ENCODE data around the gene PDHA2.

PDHA2 gene

DNA sequence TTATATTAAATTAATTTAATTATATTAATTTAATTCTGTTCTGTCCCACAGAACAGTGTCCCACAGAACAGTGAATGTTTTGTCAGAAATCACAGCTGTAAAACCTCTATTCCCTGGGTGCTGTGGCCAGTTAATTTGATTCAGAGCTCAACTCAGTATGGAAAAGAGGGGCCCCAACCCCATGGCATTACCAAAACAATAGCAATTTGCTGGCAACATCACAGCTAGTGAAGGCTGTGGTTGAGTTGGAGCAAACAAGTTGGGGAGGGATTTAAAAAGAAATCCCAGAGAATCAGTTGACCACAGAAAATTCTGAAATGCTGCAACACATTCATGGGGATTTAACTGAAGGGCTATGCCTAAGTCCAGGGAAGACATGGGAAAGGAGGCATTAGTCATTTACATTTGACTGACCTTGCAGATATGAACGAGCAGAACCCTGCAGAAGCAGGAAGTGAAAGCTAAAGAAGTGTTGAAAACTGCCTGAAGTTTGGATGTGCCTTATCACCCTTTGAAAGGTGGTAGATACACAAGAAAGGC, 30.1 kb downstream of the PDHA2 start:
- H3K4me3 ChIP-seq (replicated peaks; ENCODE audit: low read depth, low read length), result no peak overlapping the region
- TF ChIP-seq, protein P1, sequence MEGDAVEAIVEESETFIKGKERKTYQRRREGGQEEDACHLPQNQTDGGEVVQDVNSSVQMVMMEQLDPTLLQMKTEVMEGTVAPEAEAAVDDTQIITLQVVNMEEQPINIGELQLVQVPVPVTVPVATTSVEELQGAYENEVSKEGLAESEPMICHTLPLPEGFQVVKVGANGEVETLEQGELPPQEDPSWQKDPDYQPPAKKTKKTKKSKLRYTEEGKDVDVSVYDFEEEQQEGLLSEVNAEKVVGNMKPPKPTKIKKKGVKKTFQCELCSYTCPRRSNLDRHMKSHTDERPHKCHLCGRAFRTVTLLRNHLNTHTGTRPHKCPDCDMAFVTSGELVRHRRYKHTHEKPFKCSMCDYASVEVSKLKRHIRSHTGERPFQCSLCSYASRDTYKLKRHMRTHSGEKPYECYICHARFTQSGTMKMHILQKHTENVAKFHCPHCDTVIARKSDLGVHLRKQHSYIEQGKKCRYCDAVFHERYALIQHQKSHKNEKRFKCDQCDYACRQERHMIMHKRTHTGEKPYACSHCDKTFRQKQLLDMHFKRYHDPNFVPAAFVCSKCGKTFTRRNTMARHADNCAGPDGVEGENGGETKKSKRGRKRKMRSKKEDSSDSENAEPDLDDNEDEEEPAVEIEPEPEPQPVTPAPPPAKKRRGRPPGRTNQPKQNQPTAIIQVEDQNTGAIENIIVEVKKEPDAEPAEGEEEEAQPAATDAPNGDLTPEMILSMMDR (IDR thresholded peaks at IDR 0.05; ENCODE audit: low read length, missing control alignments), result no peak
- DNase-seq (ENCODE audit: low read depth), result peak; percentile 31

DNA sequence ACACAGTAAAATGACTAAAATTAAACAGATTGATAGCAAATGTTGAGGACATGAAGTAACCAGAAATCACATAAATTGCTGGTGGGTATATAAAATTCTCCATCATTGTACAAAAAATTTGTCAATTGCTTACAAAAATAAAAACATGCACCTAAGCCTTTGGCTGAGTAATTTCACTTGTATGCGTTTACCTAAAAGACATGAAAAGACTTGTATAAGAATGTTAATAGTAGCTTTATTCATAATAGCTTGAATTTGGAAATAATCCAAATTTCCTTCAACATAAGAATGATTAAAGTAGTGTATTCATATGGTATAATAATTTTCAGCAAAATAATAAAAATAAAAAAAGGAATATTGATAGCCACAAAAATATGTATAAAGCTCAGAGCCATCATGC, 37.7 kb downstream of the PDHA2 start:
- DNase-seq (ENCODE audit: low read depth), result no peak
- no peak overlapping the region for H3K4me3 ChIP-seq (replicated peaks; ENCODE audit: low read depth, low read length)
- TF ChIP-seq, protein P1 (IDR thresholded peaks at IDR 0.05; ENCODE audit: low read length, missing control alignments), result no peak

DNA sequence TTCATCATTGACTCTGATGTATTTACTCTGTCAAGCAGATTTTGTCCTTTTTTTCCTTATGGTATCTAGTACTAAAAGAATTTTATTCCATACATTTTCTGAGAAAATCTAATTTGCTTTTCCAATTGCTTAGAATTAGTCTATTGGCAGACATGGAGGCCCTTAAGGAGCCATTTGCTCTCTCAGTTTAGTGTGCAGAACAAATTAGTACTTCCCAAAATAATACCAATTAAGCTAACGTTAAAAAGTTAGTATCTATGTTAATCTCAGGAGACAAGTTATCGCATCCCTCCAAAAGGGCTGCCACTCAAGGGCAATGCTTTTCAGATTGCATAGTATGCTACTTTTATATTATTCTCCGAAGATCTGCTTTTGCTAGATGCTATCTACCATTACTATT, 47.7 kb downstream of the PDHA2 start:
- TF ChIP-seq, protein P1 (IDR thresholded peaks at IDR 0.05; ENCODE audit: low read length, missing control alignments), result no peak

DNA sequence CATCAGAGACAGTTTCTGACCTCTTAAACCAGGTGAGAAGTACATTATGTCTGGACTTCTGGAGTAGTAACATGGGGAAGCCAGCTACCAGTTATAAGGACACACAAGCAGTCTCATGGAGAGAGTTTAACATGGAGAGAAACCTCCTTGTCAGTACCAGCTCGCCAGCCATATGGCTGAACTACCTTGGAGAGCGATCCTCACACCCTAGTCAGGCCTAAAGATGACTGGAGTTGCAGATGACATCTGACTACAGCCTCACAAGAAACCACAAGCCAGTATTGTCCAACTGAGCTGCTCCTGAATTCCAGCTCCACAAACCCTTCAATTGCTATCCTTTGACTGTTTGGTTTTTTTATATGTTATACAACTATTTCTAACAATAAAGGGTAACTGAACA, 49.8 kb downstream of the PDHA2 start:
- peak; percentile 50 for DNase-seq (ENCODE audit: low read depth)

More for the DNA sequence above, 47.7 kb downstream of the PDHA2 start:
- DNase-seq (ENCODE audit: low read depth), result no peak
- no peak overlapping the region for H3K4me3 ChIP-seq (replicated peaks; ENCODE audit: low read depth, low read length)

More for the DNA sequence above, 49.8 kb downstream of the PDHA2 start:
- H3K4me3 ChIP-seq (replicated peaks; ENCODE audit: low read depth, low read length), result no peak overlapping the region
- TF ChIP-seq, protein P1 (IDR thresholded peaks at IDR 0.05; ENCODE audit: low read length, missing control alignments), result no peak

Measured in fibroblast of pulmonary artery (primary cell).